CD4-positive, alpha-beta T cell treated with Interleukin-12 subunit alpha and Interleukin-12 subunit beta, for 1 hour (primary cell): ENCODE measurements around the gene CBY3.
"Not testable (repeated sequence)": the region's sequence is repeated elsewhere in the genome, so short reads cannot be mapped to it uniquely, and the experiment has no call there.

Experiments used
- DNase-seq: peaks from one replicate; pipeline ENCODE4 v3.0.0-alpha.2; 2020

CBY3 gene

GRCh38 chr5:179680780-179681401 lies at the start of gene CBY3:
Gene CBY3 (minus strand): TSS chr5:179681034. CDS start chr5:179680918, 116 bp downstream.
- DNase-seq: no peak

DNA sequence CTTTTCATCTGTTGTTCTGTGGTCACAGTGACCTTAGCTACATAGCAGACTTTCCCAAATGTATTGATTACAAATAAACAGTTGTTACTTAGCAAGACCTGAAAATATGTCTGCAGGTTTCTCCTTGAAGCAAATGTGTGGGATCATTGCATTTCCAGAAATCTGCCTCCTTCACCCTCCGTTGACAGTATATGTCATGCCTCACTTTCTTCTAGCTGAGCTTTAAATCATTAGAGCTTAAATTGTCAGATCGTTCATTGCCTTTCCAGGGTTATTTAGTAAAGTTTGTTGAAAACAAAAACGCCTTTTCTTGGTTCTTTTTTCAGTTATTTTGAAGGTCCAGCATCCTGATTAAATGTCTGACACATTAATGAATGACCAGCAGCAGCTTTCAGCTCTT lies 49.5 kb upstream of the CBY3 start:
- no peak for DNase-seq

DNA sequence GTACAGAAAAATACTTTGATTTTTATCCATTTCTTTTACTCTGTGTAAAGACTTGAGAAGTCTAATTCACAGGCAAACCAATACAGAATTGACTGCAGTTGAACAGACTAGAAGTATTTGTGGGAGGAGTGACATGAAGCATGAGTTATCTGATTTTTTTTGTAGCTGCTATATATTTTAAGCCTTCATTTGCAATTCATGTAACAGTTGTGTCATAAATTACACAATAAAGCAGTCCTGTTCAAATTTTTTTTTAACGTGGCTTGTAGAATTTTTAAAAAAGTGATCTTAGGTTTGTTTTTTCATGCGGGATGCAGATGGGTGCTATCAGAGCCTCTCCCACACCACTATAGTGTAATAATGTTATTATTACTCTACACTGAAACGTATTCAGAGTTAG lies 48.9 kb upstream of the CBY3 start:
- DNase-seq: no peak

- DNase-seq: no peak
These were observed 48.5 kb upstream of the CBY3 start for GRCh38 chr5:179729303-179729702.

- DNase-seq: no peak
These were observed 46.3 kb upstream of the CBY3 start for GRCh38 chr5:179727106-179727505.

DNA sequence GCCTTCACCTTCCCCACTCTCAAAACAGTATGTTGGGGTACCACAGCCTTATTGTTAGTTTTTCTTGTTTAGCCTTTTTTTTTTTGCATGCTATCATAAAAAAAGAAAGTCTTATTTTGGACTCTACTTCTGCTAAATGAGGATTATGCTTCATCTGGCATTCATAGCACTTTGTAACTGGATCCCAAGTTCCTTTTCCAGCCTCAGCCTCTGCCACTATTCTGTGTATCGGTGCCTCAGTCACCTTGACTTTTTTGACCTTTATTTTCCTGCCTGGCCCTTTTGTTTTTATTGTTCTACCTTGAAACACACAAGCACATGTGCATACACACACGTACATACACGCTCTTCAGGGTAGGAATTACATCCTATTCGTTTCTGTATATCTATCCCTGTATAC lies 43.3 kb upstream of the CBY3 start:
- no peak for DNase-seq

GRCh38 chr5:179720222-179720621 lies 39.4 kb upstream of the CBY3 start:
- DNase-seq: no peak

DNA sequence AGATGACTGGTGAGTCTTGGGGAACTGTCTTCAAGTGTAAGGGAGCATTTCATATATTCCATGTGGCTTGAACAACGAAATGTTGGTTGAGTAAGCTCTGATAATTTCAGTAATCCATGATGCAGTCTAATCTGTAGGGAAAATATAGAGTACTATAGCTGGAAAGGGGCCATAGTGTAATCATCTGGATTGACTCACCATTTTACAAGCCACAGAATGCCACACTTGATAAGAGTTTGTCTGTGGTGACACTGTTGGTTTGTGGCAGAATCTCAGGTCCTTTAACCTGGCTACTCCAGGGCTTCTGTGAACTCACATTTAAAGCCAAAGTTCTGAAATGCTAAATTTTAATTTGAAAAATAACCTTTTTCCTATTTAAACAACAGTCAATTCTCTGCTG lies 35.5 kb upstream of the CBY3 start:
- no peak for DNase-seq

DNA sequence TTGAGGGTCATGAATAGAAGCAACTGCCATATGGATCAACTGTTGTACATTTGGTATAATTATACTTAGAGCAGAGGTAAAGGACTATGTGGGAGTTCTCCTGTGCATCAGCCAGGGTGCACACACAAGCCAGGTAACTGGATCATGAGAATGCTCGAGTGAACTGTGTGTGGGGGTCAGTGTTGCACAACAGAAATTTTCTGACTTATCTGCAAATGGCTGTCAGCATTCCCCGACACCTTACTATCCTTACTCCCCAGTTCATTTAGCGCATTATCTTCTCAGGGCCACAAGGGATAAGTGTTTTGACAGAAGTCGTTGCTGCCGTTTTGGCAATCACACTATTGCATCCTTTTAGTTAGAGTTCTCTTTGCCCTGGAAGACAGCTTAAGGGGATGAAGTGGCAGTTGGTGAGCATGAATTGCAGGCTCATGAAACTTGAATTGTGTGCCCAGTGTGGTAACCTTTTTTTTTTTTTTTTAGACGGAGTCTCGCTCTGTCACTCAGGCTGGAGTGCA lies 19.6 kb upstream of the CBY3 start:
- DNase-seq: no peak

DNA sequence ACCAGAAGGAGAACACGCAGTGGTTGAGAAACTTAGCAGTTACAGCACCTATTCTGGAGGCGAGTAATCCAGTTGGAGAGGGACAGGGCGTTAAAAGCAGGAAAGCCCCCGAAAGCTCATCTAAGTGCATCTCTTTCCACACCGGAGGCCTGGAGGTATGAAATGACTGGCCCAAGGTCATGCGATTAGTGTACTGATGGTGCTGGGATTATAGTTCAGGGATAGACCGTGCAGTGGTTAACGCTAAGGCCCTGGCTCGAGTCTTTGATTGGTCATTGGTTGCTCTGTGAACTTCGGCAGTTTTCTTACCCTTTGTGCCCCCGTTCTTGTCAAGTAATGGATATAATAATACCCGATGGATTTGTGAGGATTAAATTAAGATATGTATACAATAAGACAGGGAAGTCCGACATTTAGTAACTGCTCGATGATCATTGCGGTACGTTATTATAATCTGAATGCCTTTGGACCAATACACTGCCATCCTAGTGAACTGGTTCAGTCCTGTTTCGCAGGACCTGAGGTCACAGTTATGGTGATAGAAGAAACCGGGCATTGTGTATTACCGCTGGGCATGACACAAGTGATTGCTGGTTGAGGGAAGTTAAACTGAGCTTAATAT lies 18.9 kb upstream of the CBY3 start:
- DNase-seq: peak; percentile 23

DNA sequence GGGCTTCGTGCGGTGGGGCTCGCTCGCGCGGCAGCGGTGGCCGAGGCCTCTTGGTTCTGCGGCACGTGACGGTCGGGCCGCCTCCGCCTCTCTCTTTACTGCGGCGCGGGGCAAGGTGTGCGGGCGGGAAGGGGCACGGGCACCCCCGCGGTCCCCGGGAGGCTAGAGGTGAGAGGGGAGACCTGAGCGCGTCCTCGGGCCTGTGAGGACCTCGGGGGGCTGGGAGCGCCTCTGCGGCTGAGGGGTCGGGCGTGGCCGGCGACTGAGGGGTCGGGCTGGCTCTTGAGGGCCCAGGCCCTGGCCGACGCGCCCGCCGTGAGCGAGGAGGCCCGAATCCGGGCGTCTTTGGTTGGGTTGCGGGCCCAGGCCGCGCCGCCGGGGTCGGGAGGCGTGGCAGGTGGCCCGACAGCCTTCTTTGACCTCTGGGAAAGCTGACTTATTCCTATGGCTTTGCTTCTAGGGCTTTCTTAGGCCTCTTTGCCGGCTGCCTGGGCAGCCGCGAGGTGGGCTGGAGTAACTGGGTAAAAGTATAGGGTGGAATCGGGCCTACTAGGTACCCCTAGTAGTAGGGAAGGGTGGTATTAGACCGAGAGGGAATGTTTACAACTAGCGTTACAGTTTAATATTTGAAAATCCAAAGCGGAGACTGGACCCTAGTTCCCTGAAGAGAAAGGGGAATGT lies 18.2 kb upstream of the CBY3 start, which contains the start of gene CANX:
Gene CANX (plus strand): TSS at position 33 of the 681 bp plus-strand sequence. CDS start 6,715 bp downstream, outside the sequence.
- DNase-seq: no peak

- DNase-seq: peak; percentile 99
These were observed 17.4 kb upstream of the CBY3 start for GRCh38 chr5:179697993-179698934.

GRCh38 chr5:179697543-179697942 lies 16.7 kb upstream of the CBY3 start:
- DNase-seq: not testable (repeated sequence)

DNA sequence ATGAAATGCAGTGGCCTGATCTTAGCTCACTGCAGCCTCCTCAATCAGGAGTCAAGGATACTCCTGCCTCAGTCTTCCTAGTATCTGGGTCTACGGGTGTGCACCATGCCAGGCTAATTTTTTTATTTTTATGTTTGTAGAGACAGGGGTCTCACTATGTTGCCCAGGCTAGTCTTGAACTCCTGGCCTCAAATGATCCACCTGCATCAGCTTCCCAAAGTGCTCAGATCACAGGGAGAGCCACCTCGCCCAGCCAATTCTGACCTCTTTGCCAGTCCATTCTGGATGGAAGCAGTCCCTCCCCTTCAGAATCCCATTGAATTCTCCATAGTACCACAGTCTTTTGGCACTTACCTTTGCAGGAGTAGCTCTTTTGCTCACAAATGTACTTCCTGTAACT lies 16.3 kb upstream of the CBY3 start:
- no peak for DNase-seq

- DNase-seq: no peak
These were observed 15.8 kb upstream of the CBY3 start for GRCh38 chr5:179696603-179697002.

GRCh38 chr5:179694561-179694960 lies 13.7 kb upstream of the CBY3 start:
- no peak for DNase-seq

DNA sequence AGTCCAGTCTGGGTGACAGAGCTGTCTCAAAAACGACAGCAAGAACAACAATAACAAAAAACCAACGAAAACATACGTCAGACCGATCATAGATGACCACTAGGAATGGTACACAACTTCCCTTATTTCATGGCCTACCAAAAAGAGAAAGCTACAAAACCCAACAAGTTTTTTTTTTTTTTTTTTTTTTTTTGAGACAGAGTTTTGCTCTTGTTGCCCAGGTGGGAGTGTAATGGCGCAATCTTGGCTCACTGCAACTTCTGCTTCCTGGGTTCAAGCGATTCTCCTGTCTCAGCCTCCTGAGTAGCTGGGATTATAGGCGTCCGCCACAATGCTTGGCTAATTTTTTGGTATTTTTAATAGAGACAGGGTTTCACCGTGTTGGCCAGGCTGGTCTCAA lies 8.4 kb upstream of the CBY3 start:
- not testable (repeated sequence) for DNase-seq

- no peak for DNase-seq
These were observed 637 bp downstream of the CBY3 start for GRCh38 chr5:179680014-179680779.

DNA sequence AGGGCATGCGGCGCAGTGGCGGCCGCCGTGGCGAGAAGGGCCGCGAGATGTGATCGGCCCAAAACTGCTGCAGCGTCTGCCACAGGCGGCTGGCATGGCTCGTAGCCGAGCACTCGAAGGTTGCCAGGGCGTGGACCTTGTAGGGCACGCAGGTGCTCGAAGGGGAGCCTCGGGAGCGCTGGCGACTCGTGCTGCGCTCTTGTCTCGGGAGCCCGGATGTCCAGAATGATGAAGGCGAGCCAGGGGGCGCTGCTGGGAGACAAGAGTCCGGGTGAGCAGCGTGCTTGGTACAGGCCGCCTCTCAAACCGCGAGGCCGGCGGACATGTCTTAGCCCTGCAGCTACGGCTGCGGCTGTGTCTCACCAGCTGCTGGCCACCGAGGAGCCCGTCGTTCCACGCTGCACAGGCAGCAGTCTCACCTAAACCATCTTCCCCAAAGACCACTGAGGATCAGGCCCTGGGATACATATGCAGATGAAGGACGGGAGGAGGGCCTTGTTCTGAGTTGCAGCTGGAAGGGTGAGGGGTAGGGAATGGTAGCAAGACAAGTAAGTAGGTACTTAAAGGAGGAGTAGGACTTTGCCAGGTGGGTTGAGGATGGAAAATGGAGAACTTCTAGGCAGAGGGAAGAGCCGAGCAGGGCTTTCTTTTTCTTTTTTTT lies 1.7 kb downstream of the CBY3 start:
- peak; percentile 80 for DNase-seq

- DNase-seq: peak; percentile 95
These were observed 2.4 kb downstream of the CBY3 start for GRCh38 chr5:179678223-179679013.

- peak; percentile 57 for DNase-seq
These were observed 12.4 kb downstream of the CBY3 start for GRCh38 chr5:179668391-179668790.
